Measurements from ENCODE around the gene EME2. TPM values are rescaled to one million over a fixed set of nuclear protein-coding genes. Genes with fewer than 3 reads are reported as not detected.

Gene EME2
- polyA plus RNA-seq, 1 donor from 2014 or later = 21.2 TPM

DNA sequence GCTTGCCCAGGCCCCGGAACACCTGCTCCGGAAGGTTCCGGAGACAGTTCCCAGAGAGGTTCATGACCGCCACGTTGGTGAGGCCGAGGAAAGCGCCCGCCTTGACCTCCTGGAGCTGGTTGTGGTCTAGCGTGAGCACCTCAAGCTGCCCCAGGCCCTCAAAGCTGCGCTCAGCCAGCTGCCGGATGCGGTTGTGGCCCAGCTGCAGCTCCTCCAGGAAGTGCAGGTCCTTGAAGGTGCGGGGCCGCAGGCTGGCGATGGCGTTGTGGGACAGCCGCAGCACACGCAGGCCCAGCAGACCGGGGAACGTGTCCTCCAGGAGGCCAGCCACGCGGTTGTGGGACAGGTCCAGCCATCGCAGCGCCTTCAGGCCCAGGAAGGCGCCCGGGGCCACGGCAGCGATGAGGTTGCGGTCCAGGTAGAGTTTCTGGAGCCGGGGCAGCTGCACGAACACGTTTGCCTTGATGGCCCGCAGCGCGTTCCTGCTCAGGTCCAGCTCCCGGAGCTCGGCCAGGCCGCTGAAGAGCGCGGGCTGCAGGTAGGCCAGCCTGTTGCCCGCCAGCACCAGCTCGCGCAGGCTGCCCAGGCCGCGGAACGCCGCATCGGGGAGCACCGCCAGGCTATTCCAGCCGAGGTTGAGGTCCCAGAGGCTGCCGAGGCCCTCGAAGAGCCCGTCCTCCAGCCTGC is 18.8 kb downstream of the EME2 start:
- Histone ChIP-seq H3F3A (ENCODE audit: insufficient read depth, low read length, poor library complexity, severe bottlenecking) (no peaks in the 10 kb centered on the region), H3K9me3 (ENCODE audit: low read length) (no peaks in the 10 kb centered on the region), H3K79me2 (replicated peaks; ENCODE audit: insufficient read depth, low read length) (no peaks in the 10 kb centered on the region), H3K9ac (ENCODE audit: low read length) (no peak overlapping the region), H4K20me1 (ENCODE audit: insufficient read depth) (no peaks in the 10 kb centered on the region), H3K36me3 (ENCODE audit: insufficient read depth, low read length) (no peaks in the 10 kb centered on the region), H2AFZ (ENCODE audit: low read depth, low read length) (no peak overlapping the region), H3K4me2 (ENCODE audit: low read length) (no peak overlapping the region), H3K4me3 (ENCODE audit: low read length) (no peak overlapping the region), H3K27ac (ENCODE audit: low read length) (no peak overlapping the region), H3K9me2 (ENCODE audit: insufficient read depth, low read length) (no peaks in the 10 kb centered on the region), H3K27me3 (ENCODE audit: insufficient read depth, low read depth, low read length) (no peaks in the 10 kb centered on the region)
- TF ChIP-seq TAF1 (IDR thresholded peaks at IDR 0.05; ENCODE audit: low read depth) (no peak), POLR2AphosphoS5 (IDR thresholded peaks at IDR 0.05) (no peak), RAD21 (conservative IDR thresholded peaks at IDR 0.05) (no peak), CTCF (IDR thresholded peaks at IDR 0.05; ENCODE audit: poor library complexity, severe bottlenecking) (no peak), SMC3 (conservative IDR thresholded peaks at IDR 0.05; ENCODE audit: poor library complexity) (no peak), EP300 (conservative IDR thresholded peaks at IDR 0.05; ENCODE audit: poor library complexity, severe bottlenecking) (no peak), MXI1 (conservative IDR thresholded peaks at IDR 0.05; ENCODE audit: poor library complexity, severe bottlenecking) (no peak), EZH2 (IDR thresholded peaks at IDR 0.05; ENCODE audit: borderline replicate concordance, insufficient read depth, low read length, poor library complexity, severe bottlenecking) (no peak)
- TF ChIP-seq, protein P1, sequence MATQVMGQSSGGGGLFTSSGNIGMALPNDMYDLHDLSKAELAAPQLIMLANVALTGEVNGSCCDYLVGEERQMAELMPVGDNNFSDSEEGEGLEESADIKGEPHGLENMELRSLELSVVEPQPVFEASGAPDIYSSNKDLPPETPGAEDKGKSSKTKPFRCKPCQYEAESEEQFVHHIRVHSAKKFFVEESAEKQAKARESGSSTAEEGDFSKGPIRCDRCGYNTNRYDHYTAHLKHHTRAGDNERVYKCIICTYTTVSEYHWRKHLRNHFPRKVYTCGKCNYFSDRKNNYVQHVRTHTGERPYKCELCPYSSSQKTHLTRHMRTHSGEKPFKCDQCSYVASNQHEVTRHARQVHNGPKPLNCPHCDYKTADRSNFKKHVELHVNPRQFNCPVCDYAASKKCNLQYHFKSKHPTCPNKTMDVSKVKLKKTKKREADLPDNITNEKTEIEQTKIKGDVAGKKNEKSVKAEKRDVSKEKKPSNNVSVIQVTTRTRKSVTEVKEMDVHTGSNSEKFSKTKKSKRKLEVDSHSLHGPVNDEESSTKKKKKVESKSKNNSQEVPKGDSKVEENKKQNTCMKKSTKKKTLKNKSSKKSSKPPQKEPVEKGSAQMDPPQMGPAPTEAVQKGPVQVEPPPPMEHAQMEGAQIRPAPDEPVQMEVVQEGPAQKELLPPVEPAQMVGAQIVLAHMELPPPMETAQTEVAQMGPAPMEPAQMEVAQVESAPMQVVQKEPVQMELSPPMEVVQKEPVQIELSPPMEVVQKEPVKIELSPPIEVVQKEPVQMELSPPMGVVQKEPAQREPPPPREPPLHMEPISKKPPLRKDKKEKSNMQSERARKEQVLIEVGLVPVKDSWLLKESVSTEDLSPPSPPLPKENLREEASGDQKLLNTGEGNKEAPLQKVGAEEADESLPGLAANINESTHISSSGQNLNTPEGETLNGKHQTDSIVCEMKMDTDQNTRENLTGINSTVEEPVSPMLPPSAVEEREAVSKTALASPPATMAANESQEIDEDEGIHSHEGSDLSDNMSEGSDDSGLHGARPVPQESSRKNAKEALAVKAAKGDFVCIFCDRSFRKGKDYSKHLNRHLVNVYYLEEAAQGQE (IDR thresholded peaks at IDR 0.05; ENCODE audit: borderline replicate concordance) = no peak

- no peak overlapping the region for H3K27ac ChIP-seq (ENCODE audit: low read length)
- H3K27me3 ChIP-seq (ENCODE audit: insufficient read depth, low read depth, low read length) = no peaks in the 10 kb centered on the region
- no peaks in the 10 kb centered on the region for H3K36me3 ChIP-seq (ENCODE audit: insufficient read depth, low read length)
- TF ChIP-seq POLR2AphosphoS5 (IDR thresholded peaks at IDR 0.05) = no peak
- TF ChIP-seq CTCF (IDR thresholded peaks at IDR 0.05; ENCODE audit: poor library complexity, severe bottlenecking) = no peak
- TF ChIP-seq, protein P1 (IDR thresholded peaks at IDR 0.05; ENCODE audit: borderline replicate concordance) = no peak
- no peak for TF ChIP-seq MXI1 (conservative IDR thresholded peaks at IDR 0.05; ENCODE audit: poor library complexity, severe bottlenecking)
- no peaks in the 10 kb centered on the region for H4K20me1 ChIP-seq (ENCODE audit: insufficient read depth)
- no peak overlapping the region for H3K9ac ChIP-seq (ENCODE audit: low read length)
- no peaks in the 10 kb centered on the region for H3K9me2 ChIP-seq (ENCODE audit: insufficient read depth, low read length)
- no peak overlapping the region for H3K4me3 ChIP-seq (ENCODE audit: low read length)
- H3K9me3 ChIP-seq (ENCODE audit: low read length) = no peaks in the 10 kb centered on the region
- no peaks in the 10 kb centered on the region for H3K79me2 ChIP-seq (replicated peaks; ENCODE audit: insufficient read depth, low read length)
- H3K4me2 ChIP-seq (ENCODE audit: low read length) = no peak overlapping the region
- H3F3A ChIP-seq (ENCODE audit: insufficient read depth, low read length, poor library complexity, severe bottlenecking) = no peaks in the 10 kb centered on the region
- H2AFZ ChIP-seq (ENCODE audit: low read depth, low read length) = no peak overlapping the region
Observed at GRCh38 chr16:1791943-1792812, 19.6 kb downstream of the EME2 start.
